Fibroblast of villous mesenchyme (primary cell): Measurements from ENCODE around the gene ZNF136. TPM values are rescaled to one million over a fixed set of nuclear protein-coding genes. Genes with fewer than 3 reads are reported as not detected.

Experiments used
- DNase-seq: peaks from one replicate; pipeline ENCODE4 v3.0.0-alpha.2; 2010; ENCODE audit warnings: low read depth
- H3K4me3 ChIP-seq: 2 replicates; pipeline ENCODE4 v1.5.1; 2011; ENCODE audit warnings: low read depth, mild to moderate bottlenecking, low read length
- CTCF ChIP-seq: IDR thresholded peaks from 2 replicates; pipeline ENCODE4 v1.5.1; 2012; ENCODE audit warnings: low read depth, mild to moderate bottlenecking, low read length; ENCODE audit not compliant: insufficient read depth
- total RNA-seq: library from RNA; depleted of rRNA; stranded (reverse); fragments of >200 nt; gene quantifications from 2 replicates; pipeline ENCODE4 v1.2.3, GENCODE V29; 2012

Gene ZNF136
- total RNA-seq, 1 donor: 8.2 TPM

DNA sequence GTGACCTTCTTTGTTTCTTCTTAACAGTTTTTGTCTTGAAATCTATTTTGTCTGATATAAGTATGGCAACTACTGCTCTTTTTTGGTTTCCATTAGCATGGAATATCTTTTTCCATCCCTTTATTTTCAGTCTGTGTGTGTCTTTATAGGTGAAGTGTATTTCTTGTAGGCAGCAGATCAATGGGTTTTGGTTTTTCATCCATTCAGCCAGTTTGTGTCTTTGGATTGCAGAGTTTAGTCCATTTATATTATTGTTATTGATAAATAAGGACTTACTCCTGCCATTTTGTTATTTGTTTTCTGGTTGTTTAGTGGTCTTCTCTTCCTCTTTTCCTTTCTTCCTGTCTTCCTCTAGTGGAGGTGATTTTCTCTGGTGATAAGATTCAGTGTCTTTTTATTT lies 54.4 kb downstream of the ZNF136 start:
- H3K4me3 ChIP-seq: no peak overlapping the region
- TF ChIP-seq CTCF: no peak
- no peak for DNase-seq

DNA sequence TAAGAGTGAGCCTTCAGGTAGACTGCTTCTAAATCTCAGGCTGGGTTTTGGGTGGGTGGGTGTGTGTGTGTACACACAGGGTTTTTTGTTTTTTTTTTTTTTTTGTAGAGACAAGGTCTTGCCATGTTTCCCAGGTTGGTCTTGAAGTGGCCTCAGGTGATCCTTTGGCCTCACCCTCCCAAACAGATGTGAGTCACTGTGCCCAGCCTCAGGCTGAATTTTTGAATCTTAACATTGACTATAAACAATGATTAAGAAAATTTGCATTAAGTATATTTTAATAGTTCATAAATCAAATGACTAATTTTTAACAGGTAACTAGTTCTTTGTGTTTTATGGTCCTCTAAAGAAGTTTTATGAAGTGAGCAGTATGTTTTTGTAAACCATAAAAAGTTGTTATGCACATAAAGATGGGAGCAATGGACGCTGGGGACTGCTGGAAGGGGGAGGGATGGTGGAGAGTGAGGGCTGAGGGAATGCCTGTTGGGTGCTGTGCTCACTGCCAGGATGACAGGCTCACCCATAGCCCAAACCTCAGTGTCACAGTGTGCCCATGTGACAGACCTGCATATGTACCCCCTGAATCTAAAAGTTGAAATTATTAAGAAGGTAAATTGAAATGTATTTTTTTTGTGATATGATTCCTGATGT lies 60.2 kb downstream of the ZNF136 start:
- H3K4me3 ChIP-seq: no peak overlapping the region
- DNase-seq: no peak
- TF ChIP-seq CTCF: no peak

DNA sequence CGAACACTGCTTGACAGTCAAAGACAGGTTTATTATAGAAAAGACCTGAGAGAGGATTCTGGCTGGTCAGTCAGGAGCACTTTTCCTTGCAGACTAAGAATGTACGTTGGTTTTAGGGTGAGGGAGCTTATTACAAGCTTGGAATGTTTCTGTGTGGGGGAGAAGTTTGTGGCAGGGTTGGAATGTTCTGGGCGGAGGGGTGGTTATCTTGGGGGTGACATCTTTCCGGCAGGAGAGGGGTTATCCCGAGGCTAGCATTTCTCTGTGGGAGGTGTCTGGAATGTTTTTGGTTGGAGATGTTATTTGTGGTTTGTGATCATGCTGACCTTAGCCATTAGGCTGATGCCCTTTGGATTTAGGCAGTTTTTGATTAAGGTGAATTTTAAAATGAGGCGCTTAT lies 61.8 kb downstream of the ZNF136 start:
- no peak for DNase-seq
- H3K4me3 ChIP-seq: no peak overlapping the region
- no peak for TF ChIP-seq CTCF

DNA sequence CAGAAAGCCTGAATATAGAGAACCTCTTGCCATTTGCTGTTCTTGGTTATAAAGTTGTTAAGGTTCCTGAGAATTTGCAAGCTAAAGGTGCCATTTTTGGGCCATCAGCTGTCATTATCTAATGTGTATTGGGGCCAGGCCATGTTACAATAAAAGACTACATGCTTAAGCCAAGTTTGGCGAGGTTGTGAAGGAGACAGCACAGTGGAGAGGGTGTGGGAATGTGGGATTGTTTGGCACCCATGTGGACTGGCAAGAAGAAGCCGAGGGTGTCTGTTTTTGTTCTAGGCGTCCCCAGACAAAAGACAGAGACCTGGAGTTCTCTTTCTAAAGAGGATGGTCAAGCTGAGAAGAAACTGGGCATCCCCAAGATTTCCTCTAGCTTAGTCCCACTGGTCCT lies 67.1 kb downstream of the ZNF136 start:
- DNase-seq: no peak
- H3K4me3 ChIP-seq: no peak overlapping the region
- TF ChIP-seq CTCF: no peak

- TF ChIP-seq CTCF: no peak
- no peak overlapping the region for H3K4me3 ChIP-seq
- DNase-seq: no peak
Measured at GRCh38 chr19:12230751-12231733, 68.1 kb downstream of the ZNF136 start.

GRCh38 chr19:12232961-12233360 lies 70.1 kb downstream of the ZNF136 start:
- no peak for TF ChIP-seq CTCF
- H3K4me3 ChIP-seq: no peak overlapping the region
- DNase-seq: no peak
